ENCODE data around the gene PSMA7. TPM values are rescaled to one million over a fixed set of nuclear protein-coding genes. Genes with fewer than 3 reads are reported as not detected.

Gene PSMA7
- total RNA-seq, 1 donor from 2014 or later = 230 TPM

GRCh38 chr20:62143957-62144825 is 997 bp upstream of the PSMA7 start:
- peak; percentile 77 for DNase-seq (ENCODE audit: missing footprints)
- peak; percentile 36 for ATAC-seq
- intact Hi-C loops (cut with DNase I) = loop anchor here (2.0 to 10.0 kb wide), 6 partner anchors 21 to 231 kb away; partner anchors contain the start of genes LSM14B, MTG2, OSBPL2 and TAF4

- intact Hi-C loops (cut with DNase I) = loop anchor here (2.0 to 10.0 kb wide), 6 partner anchors 20 to 232 kb away; partner anchors contain the start of genes LSM14B, MTG2, OSBPL2 and TAF4
- peak; percentile 64 for DNase-seq (ENCODE audit: missing footprints)
- ATAC-seq = no peak
Measured at GRCh38 chr20:62142252-62143080, 728 bp downstream of the PSMA7 start.

- intact Hi-C loops (cut with DNase I) = loop anchor here (2.0 to 10.0 kb wide), 6 partner anchors 19 to 233 kb away; partner anchors contain the start of genes LSM14B, MTG2, OSBPL2 and TAF4
- ATAC-seq (no peak), DNase-seq (ENCODE audit: missing footprints) (peak; percentile 64)
Measured at GRCh38 chr20:62141397-62142251, 1.6 kb downstream of the PSMA7 start.

GRCh38 chr20:62141043-62141396 is 2.2 kb downstream of the PSMA7 start:
- ATAC-seq = no peak
- intact Hi-C loops (cut with DNase I) = loop anchor here (5.0 to 10.0 kb wide), 5 partner anchors 41 to 234 kb away; partner anchors contain the start of genes MTG2, OSBPL2 and TAF4
- DNase-seq (ENCODE audit: missing footprints) = no peak

DNA sequence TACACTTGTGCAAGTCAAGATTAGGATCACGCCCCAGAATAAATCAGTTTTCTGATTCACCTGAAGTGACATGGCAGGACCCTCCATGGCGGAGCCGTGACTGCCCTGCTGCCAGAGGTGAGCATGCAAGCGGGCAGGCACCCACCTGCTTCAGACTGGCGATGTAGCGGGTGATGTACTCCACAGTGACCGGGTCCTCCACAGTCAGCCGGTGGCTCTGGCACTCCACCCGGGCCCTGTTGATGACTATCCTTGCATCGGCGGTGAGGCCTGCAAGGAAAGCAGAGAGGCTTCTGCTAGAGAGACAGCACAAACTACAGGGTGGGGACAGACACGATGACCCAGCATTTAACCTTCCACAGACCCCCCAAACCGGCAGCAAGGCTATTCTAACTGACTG is 3.6 kb downstream of the PSMA7 start:
- intact Hi-C loops (cut with DNase I) = loop anchor here (5.0 to 10.0 kb wide), 5 partner anchors 43 to 235 kb away; partner anchors contain the start of genes MTG2, OSBPL2 and TAF4
- DNase-seq (ENCODE audit: missing footprints) (peak; percentile 64), ATAC-seq (no peak)

DNA sequence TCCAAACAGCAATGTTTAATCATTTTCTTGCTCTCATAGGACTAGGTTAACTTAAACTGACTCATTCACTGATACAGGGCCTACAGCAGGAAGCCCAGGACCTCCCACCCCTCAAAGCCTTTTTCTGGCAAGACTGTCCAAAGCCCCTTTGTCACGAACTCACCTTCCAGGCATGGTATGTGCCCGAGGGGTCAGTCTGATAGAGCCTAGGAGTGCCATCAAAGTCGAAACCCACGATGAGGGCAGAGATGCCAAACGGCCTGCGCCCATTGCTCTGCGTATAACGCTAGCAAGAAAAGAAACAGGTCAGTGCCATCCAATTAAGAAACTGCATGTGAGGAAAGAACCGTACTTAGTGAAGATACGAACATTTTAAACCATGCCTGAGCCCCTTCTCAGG is 4.3 kb downstream of the PSMA7 start:
- DNase-seq (ENCODE audit: missing footprints) = peak; percentile 14
- ATAC-seq = no peak
- intact Hi-C loops (cut with DNase I) = no loop called here

GRCh38 chr20:62138204-62138543 is 5.0 kb downstream of the PSMA7 start:
- ATAC-seq (no peak), DNase-seq (ENCODE audit: missing footprints) (peak; percentile 49)
- intact Hi-C loops (cut with DNase I) = no loop called here

DNA sequence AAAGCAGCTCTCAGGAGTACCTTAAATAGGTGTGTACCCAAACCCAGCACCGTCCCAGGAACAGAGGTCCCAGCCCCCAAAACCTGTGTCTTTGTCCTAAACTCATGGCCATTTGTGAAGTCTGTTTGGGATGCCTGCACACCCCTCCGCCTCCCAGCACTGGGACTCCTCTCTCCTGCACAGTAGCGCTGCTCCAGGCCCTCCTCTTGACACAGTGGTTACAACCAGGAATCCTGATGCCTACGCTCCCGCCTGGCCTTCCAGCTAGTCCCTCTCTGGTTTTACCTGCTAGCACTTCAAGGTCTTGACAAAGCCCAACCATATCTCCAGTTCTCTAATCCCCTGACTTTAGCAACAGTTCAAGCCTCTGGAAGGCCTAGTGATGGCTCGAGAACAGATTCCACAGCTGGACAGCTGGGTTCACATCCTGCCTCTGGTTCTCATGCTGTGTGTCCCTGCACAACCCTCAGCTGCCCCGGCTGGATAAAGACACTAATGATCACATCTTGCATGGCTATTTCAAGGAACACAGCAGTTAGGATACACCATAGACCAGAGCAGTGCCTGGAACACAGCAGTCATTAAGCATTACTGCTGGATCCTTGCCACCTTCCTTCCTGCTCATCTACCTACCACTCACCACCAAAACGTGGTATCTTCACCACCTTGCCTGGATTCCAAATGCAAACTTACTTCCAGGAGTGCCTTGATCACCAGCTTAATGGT is 5.6 kb downstream of the PSMA7 start:
- intact Hi-C loops (cut with DNase I) = no loop called here
- no peak for ATAC-seq
- peak; percentile 42 for DNase-seq (ENCODE audit: missing footprints)

DNA sequence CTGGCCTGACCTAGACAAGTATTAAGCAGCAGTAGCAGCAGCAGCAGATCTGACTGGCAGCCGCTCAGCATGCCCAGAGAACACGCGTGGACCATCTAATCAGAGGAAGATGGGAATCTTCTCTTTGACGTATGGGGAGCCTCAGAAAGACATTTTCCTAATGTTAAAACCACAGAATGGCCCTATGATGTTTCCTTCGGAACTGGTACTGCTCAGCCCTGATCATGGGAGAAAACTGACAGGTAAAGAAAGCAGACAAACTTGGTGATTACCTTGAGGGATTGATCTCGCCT is 6.2 kb downstream of the PSMA7 start:
- DNase-seq (ENCODE audit: missing footprints) = no peak
- no peak for ATAC-seq
- intact Hi-C loops (cut with DNase I) = no loop called here

- intact Hi-C loops (cut with DNase I) = loop anchor here (1.0 kb wide), 1 partner anchor 110 kb away; no protein-coding TSS in a partner anchor
- DNase-seq (ENCODE audit: missing footprints) (peak; percentile 83), ATAC-seq (peak; percentile 29)
Measured at GRCh38 chr20:62136283-62137091, 6.7 kb downstream of the PSMA7 start.

- ATAC-seq (no peak), DNase-seq (ENCODE audit: missing footprints) (no peak)
- intact Hi-C loops (cut with DNase I) = loop anchor here (1.0 kb wide), 1 partner anchor 109 kb away; no protein-coding TSS in a partner anchor
Measured at GRCh38 chr20:62135573-62136266, 7.5 kb downstream of the PSMA7 start.

DNA sequence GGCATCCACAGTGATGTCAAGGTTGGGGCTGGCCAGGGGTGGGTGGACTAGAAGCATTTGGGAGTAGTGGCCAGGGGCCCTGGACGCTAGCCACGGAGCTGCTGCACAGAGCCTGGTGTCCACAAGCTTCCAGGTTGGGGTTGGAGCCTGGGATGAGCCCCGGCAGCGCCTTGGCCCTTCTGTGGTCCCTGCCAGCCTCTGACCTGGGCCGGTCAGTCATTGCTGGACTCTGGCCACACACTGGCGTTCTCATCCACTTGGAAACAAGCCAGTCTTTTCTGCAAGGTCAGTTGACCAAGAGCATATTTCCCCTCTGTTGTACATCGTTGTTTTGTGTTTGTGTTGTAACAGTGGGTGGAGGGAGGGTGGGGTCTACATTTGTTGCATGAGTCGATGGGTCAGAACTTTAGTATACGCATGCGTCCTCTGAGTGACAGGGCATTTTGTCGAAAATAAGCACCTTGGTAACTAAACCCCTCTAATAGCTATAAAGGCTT is 8.4 kb downstream of the PSMA7 start:
- intact Hi-C loops (cut with DNase I) = loop anchor here (1.0 kb wide), 1 partner anchor 10 kb away; no protein-coding TSS in a partner anchor
- DNase-seq (ENCODE audit: missing footprints) = peak; percentile 74
- no peak for ATAC-seq

DNA sequence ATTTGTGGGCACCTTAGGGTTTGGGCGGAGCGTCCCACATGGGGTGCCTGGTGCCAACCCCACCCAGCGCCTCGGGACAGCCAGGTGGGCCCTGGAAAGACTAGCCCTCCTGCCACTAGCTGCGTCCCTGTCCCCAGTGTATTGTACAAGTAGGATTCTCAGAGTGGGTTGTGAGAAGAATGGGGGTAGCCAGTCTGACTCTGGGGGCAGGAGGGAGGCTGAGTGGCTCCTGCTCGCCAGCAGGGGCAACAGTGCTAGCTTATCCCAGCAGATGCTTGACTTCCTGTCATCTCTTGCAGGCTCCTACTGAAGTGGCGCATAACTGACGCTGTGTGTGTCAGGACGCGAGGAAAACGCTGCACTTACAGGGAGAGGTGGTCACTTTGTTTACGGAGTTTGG is 9.3 kb downstream of the PSMA7 start:
- peak; percentile 63 for DNase-seq (ENCODE audit: missing footprints)
- peak; percentile 59 for ATAC-seq
- intact Hi-C loops (cut with DNase I) = loop anchor here (1.0 kb wide), 1 partner anchor 10 kb away; no protein-coding TSS in a partner anchor

- peak; percentile 84 for DNase-seq (ENCODE audit: missing footprints)
- peak; percentile 47 for ATAC-seq
- intact Hi-C loops (cut with DNase I) = no loop called here
Measured at GRCh38 chr20:62133051-62133845, 9.9 kb downstream of the PSMA7 start.

DNA sequence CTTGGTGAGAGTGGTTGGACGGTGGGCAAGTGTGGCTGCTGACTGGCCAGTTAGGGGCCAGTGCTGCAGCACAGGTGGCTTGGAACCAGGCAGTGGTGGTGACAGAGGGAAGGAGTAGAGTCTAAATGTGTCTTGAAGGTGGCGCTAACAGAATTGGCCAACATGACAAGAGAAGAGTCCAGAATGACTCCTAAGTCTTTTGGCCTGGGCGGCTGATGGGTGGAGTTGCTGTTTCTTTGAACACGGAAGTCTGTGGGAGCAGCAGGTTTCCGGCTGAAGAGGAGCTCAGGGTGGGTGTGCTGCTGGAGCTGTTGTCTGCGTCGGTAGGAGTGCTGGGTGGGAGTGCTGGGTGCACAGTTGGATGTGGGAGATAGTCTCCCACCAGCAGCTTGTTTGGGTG is 10.8 kb downstream of the PSMA7 start:
- intact Hi-C loops (cut with DNase I) = no loop called here
- ATAC-seq = no peak
- DNase-seq (ENCODE audit: missing footprints) = no peak

All from Right ventricle myocardium inferior (tissue), 1 donor.